NCI-H146 (cell line): ENCODE measurements around the gene ZNF695.
"Not testable (repeated sequence)": the region's sequence is repeated elsewhere in the genome, so short reads cannot be mapped to it uniquely, and the experiment has no call there.

Source experiments
- DNase-seq: peaks from one replicate; lab custom pipeline; 2025; lab: John Stamatoyannopoulos, UW

ZNF695 gene

DNA sequence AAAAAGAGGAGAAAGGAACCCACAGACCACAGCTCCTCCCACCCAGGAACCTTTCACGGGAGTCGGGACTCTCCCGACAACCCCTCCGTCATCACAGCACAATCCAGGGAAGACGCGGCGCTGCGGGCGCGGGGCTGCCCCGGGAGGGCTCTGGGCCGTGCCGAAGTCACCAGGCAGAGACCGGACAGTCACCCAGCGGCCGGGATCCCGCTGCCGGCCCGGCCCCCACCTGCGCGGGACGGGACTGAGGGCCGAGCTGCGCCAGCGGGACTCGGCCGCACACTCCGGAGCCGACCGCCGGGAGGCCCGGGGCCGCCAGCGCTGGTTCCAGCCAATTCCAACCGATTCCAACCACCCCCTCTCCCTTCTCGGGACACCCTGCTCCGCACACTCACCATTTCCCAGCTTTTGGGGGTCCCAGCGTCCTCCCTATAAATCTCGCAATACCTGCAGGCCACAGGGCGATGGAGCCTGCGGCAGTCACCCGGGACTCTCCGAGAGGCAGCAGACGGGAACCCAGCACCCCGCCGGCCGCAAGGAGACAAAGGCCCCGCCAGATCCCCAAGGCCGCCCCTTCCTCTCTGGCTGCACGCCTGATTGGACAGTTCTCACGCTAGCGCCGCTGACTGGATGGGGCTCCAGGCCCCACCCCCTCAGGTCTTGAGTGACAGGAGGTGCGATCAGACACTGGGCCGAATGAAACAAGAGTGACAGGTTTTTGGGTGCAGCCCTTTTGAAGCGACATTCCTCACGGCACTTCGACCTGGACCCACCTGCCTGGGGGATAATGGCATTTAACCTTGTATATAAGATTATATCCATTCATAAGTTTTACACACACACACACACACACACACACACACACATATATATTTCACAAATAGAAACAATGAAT, at the start of gene ZNF695:
ZNF695 (minus strand) TSS at position 547 of the 895 bp plus-strand sequence; CDS start at position 398, 149 bp downstream.
- DNase-seq = no peak

GRCh38 chr1:247056071-247056470, 48.2 kb upstream of the ZNF695 start:
- no peak for DNase-seq

DNA sequence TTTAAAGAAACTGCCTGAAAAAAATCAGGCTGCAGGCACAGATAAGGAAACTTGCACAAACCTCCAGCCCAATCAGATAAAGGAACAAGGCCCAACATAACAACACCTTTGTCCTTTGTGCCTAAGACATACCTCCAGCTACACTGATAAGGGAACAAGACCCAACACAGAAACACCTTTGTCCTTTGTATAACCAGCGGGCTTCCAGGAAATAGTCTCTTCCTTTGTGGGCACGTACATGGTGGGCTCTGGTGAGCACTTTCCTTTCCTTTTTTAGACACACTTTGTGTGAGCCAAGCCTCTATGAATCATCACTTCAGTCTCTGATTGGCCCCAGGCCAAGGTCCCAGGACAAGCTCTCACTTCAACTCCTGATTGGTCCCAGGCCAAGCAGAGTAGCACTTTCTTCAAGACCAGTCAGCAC, 47.1 kb upstream of the ZNF695 start:
- no peak for DNase-seq

DNA sequence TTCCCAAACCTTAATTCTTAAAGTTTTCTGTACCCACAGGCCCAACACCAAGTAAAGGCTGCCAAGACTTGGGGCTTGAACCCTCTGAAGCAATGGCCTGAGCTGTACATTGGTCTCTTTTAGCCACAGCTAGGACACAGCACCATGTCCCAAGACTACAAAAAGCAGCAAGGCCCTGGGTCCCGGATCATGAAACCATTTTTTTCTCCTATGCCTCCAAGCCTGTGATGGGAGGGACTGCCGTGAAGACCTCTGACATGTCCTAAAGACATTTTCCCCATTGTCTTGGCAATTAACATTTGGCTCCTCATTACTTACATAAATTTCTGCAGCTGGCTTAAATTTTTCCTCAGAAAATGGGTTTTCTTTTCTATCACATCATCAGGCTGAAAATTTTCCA, 39.8 kb upstream of the ZNF695 start:
- DNase-seq = no peak

- no peak for DNase-seq
These were observed 39.4 kb upstream of the ZNF695 start for GRCh38 chr1:247047260-247047659.

DNA sequence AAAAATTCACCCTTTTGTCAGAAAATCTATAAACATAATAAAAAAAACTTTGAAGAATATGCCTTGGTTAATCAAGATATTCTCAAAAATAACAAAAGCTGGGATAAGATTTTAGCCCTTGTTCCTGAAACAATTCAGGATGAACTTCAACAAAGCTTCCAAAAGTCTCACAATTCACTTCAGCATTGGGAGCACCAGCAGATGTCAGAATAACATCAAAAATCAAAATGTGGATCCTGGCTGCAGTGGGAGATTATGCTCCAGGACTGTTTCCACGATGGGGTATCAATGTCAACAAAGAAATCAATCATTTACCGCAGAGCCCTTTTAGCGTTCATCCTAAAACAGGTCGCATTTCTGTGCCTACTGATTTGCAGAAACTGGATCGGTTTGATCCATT, 35.5 kb upstream of the ZNF695 start:
- DNase-seq = no peak

DNA sequence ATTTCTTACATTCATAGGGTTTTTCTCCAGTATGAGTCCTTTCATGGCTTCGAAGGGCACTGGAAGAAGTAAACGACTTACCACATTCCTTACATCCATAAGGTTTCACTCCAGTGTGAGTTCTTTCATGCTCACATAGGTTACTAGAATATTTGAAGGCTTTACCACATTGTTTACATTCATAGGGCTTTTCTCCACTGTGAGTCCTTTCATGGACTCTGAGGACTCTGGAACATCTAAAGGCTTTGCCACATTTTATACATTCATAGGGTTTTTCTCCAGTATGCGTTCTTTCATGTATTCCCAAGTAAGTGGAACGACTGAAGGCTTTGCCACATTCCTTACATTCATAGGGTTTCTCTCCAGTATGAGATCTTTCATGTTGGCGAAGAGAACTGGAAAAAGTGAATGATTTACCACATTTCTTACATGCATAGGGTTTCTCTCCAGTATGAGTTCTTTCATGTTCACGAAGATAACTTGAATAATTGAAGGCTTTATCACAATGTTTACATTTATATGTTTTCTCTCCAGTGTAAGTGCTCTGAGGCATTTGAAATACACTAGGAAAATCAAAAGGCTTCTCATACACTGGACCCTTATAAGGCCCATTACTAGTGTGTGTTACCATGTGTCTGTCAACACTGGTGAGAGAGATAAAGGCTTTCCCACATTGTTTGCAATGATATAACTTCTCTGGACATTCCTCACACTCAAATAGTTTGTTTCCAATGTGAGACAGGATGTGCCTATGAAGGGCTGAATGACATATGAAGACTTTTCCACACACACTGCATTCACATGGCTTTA, 29.9 kb upstream of the ZNF695 start:
- no peak for DNase-seq

GRCh38 chr1:247032306-247032705, 24.4 kb upstream of the ZNF695 start:
- DNase-seq = not testable (repeated sequence)

- peak; percentile 21 for DNase-seq
These were observed 16.8 kb upstream of the ZNF695 start for GRCh38 chr1:247024658-247025057.

GRCh38 chr1:247013391-247013790, 5.5 kb upstream of the ZNF695 start:
- no peak for DNase-seq

DNA sequence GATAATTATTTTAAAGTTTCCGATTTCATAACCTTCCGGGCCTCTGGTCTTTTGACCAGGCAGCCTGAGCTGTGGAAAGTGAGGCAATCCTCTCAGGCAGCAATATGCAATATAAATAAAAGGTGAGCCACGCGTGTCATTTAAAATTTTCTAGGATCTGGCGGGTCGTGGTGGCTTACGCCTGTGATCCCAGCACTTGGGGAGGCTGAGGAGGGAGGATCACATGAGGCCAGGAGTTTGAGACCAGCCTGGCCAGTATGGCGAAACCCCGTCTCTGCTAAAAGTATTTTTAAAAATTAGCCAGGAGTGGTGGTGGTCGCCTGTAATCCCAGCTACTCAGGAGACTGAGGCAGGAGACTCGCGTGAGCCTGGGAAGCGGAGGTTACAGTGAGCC, 546 bp upstream of the ZNF695 start:
- no peak for DNase-seq

GRCh38 chr1:247004081-247004480, 3.8 kb downstream of the ZNF695 start:
- DNase-seq = not testable (repeated sequence)

- no peak for DNase-seq
These were observed 18.0 kb downstream of the ZNF695 start for GRCh38 chr1:246989901-246990300.

- DNase-seq = no peak
These were observed 19.5 kb downstream of the ZNF695 start for GRCh38 chr1:246988316-246988715.

DNA sequence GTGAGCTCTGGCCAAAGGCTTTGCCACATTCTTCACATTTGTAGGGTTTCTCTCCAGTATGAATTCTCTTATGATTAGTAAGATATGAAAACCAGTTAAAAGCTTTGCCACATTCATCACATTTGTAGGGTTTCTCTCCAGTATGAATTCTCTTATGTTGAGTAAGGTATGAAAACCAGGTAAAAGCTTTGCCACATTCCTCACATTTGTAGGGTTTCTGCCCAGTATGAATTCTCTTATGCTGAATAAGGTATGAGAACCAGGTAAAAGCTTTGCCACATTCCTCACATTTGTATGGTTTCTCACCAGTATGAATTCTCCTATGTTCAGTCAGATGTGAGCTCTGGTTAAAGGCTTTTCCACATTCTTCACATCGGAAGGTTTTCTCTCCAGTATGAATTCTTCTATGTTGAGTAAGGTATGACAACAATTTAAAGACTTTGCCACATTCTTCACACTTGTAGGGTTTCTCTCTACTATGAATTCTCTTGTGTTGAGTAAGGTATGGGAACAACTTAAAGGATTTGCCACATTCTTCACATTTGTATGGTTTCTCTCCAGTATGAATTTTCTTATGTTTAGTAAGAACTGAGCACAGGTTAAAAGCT, 20.7 kb downstream of the ZNF695 start:
- DNase-seq = no peak

DNA sequence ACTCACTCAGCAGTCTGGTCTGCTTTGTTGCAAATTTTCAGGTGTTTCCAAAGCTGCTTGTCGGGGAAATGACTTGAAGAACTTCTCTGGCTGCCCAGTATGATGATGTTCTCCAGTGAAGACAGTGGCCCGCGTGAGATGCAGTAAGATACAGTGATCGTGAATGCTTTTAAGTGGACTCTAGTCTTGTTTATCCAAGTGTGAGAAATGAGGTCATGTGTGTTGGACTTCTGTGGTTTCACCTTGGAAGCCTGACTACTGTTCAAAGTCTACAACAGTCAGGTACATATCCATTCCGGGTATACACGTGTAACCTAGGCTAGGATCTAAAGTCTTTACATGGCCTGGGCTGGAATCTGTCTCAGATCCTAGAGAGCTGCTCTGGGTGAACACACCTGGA, 29.1 kb downstream of the ZNF695 start:
- DNase-seq = no peak

DNA sequence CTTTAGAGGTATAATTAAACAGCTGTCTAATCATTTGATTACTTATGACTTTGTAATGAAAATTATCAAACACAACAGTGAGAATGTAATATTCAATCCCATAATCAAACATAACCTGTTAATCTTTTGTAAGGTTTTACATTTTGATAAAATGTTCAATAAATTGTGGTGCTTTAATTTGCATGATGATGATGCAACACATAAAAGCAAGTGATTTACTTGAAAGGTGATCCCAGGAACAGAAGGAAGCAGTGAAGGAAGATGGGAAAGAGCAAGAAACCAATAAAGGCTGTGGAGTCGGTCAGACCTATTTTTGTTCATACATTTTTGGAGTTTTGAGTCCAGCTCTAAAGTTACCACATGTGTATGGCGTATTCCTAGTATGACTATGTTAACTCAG, 29.6 kb downstream of the ZNF695 start:
- no peak for DNase-seq

DNA sequence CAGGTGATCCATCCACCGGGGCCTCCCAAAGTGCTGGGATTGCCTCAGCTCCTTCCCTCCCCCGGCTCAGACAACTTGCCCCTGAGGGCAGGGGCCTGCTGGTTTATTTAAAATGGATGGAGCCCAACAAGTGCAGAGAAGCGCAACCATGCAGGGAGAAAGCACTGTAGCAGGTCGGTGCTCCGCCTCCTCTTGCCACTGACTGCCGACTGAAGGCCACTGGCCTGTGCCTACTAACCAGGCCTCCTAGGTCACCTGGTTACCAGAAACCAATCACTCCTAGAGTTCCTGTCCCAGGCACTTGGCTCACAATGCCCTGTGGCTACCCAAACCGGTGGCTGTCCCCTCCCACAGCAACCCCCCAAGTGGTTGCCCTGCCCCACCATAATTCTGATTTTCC, 35.9 kb downstream of the ZNF695 start:
- no peak for DNase-seq

GRCh38 chr1:246971090-246971721, 36.7 kb downstream of the ZNF695 start:
- peak; percentile 76 for DNase-seq

- no peak for DNase-seq
These were observed 38.2 kb downstream of the ZNF695 start for GRCh38 chr1:246969621-246970020.

- DNase-seq = no peak
These were observed 41.4 kb downstream of the ZNF695 start for GRCh38 chr1:246966502-246966901.
